ENCODE data around the gene LSR.

LSR gene

DNA sequence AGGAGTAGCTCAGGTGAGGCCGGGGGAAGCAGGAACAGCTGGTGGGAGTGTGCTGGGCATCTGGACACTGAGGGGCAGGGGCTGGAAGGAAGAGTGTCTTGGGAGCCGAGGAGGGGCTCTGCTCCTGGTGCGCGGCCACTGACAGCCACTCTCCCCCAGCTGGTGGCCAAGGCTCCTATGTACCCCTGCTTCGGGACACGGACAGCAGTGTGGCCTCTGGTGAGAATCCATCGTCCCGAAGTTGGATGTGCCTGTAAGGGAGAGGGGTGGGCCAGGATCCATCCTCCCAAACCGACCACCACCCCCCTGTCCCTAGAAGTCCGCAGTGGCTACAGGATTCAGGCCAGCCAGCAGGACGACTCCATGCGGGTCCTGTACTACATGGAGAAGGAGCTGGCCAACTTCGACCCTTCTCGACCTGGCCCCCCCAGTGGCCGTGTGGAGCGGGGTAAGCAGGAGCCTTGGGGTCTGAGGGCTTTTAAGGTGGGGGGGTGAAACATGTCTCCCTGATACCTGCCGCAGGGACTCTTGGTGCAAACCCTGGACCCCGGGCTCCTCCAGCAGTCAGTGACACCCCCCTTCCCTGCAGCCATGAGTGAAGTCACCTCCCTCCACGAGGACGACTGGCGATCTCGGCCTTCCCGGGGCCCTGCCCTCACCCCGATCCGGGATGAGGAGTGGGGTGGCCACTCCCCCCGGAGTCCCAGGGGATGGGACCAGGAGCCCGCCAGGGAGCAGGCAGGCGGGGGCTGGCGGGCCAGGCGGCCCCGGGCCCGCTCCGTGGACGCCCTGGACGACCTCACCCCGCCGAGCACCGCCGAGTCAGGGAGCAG is 17.9 kb downstream of the LSR start:
- DNase-seq (ENCODE audit: low spot score) = no peak

DNA sequence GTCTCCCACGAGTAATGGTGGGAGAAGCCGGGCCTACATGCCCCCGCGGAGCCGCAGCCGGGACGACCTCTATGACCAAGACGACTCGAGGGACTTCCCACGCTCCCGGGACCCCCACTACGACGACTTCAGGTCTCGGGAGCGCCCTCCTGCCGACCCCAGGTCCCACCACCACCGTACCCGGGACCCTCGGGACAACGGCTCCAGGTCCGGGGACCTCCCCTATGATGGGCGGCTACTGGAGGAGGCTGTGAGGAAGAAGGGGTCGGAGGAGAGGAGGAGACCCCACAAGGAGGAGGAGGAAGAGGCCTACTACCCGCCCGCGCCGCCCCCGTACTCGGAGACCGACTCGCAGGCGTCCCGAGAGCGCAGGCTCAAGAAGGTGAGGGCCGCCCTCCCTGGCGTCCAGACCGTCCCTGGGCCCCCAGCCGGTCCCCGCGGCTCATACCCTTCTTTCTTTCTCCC is 18.6 kb downstream of the LSR start:
- DNase-seq (ENCODE audit: low spot score) = peak; percentile 34

DNA sequence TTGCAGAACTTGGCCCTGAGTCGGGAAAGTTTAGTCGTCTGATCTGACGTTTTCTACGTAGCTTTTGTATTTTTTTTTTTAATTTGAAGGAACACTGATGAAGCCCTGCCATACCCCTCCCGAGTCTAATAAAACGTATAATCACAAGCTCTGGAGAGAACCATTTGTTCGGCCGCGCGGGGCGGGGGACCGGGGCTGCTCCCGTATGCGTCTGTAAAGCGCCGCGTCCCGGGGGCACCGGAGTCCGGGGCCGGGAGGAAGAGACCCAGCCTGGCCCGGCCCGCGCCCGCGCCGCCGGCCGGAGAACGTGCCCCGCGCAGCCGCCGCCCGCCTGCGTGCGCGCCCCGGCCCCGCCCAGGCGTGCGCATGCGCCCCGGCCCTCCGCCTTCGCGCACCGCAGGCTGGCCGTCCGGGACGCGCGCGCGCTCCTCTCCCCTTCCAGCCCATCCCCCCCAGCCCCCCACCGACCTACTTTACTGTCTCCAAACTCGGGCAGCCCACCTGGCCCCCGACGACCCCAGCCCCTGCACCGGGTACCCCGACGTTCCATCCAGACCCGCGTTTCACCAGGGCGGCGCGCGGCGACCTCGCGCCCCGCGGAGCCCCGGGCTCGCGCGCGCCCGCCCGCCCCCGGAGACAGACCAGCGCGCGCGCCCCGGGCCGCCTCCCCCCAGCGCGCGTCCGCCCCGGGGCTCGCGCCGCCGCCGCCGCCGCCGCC is 19.2 kb downstream of the LSR start:
- peak; percentile 43 for DNase-seq (ENCODE audit: low spot score)

DNA sequence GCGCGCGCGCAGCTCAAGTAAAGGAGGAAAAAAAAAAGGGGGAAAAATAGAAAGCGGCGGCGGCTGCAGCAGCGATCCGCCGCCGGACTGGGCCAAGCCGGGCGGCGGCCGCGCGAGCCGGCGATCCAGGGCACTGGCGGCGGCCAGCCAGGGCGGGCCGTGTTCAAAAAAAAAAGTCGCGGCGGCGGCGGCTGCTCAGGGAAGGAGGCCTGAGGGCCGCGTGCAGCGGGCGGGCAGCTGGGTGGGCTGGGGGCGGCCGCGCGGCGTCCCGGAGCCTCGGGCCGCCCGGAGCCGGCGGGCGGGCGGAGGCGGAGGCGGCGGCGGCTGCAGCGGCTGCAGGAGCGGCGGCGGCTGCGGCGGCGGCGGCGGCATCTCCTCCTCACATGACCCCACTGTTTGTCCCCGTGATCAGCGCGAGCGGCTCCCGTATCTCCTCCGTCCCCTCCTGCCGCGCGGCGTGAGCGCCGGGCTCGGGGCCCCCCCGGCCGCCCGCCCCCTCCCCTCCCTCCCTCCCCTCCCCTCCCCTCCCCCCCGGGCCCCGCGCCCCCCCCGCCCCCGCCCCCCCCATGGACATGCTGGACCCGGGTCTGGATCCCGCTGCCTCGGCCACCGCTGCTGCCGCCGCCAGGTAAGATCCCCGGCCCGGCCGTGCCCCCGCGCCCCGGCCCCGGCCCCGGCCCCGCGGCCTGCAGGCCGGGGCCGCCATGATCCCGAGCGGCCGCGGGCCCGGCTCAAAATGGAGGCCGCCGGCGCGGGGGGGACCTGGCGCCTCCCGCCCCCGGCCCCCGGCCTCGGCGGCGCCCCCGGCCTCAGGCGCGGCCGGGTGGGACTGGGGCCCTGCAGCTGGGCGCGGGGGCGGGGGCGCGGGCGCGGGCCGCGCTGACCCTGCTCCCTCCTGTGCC is 20.0 kb downstream of the LSR start, which contains the start of gene USF2:
TSS of gene USF2 (plus strand) at position 427 of the 902 bp plus-strand sequence. CDS start at position 567, 140 bp downstream.
- peak; percentile 37 for DNase-seq (ENCODE audit: low spot score)

DNA sequence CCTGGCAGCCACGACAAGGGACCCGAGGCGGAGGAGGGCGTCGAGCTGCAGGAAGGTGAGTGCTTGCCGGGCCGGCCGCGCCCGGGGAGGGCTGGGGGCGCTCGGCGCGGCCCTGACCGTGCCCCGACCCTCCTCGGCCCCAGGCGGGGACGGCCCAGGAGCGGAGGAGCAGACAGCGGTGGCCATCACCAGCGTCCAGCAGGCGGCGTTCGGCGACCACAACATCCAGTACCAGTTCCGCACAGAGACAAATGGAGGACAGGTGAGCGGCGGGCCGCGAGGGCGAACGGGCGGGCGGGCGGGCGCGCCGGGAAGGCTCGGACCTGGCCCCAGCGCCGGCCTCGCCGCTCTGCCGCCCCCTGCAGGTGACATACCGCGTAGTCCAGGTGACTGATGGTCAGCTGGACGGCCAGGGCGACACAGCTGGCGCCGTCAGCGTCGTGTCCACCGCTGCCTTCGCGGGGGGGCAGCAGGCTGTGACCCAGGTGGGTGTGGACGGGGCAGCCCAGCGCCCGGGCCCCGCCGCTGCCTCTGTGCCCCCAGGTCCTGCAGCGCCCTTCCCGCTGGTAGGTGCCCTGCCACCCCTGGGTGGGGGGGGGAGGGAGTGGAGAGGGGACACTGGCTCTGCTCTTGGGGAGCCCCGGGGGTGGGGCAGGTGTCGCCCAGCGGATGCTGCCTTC is 20.8 kb downstream of the LSR start:
- DNase-seq (ENCODE audit: low spot score) = peak; percentile 79

DNA sequence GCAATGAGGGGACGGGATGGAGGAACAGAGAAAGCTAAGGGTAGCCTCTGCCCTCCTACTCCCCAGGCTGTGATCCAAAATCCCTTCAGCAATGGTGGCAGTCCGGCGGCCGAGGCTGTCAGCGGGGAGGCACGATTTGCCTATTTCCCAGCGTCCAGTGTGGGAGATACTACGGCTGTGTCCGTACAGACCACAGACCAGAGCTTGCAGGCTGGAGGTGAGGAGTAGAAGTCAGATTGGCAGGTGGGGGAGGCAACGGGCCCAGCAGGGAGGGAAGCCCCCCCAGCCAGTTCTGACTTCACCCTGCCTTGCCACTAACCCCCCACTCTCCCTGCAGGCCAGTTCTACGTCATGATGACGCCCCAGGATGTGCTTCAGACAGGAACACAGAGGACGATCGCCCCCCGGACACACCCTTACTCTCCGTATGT is 21.6 kb downstream of the LSR start:
- DNase-seq (ENCODE audit: low spot score) = no peak

DNA sequence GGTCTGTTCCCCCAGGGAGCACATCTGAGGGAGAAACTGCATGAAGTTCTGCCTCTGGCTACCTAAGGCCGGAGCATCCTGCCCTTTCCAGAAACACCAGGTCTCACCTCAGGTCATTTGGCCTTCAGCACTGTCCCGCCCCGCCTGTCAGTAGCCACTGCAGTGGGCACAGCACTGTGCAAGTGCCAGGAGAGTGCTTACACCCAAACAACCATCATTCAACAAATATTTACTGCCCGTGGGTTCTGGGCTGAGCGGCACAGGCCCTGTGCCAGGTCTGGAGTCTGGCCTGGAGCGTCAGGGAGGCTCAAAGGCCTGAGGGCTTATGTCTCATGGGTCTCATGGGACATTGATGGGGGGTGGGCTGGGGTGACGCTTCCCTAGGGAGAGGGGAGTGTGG is 22.7 kb downstream of the LSR start:
- DNase-seq (ENCODE audit: low spot score) = no peak

DNA sequence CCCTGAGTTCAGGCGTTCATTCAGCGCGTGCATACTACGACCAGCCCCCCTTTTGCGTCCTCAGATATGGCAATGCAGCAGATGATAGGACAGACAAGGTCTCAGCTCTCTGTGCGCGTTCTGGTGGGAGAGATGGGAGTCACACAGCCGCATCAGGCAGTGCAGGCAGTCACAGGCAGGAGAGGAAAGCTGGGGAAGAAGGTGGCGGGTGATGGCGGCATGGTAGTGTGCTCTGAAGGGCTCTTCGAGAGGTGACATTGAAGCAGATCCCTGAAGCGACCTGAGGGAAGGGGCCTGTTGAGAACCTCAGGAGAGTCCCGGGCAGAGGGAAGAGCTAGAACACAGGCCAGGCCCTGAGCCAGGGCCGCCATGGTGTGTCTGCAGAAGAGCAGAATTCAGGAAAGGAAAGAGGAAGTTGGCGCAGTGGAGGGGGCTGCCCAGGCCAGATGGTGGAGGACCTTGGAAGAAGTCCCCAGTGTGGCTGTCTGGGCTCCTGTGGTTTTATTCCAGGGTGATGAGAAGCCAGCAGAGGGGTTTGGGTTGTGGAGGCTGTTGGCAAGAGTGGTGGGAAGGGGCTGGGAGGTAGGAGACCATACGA is 23.4 kb downstream of the LSR start:
- no peak for DNase-seq (ENCODE audit: low spot score)

DNA sequence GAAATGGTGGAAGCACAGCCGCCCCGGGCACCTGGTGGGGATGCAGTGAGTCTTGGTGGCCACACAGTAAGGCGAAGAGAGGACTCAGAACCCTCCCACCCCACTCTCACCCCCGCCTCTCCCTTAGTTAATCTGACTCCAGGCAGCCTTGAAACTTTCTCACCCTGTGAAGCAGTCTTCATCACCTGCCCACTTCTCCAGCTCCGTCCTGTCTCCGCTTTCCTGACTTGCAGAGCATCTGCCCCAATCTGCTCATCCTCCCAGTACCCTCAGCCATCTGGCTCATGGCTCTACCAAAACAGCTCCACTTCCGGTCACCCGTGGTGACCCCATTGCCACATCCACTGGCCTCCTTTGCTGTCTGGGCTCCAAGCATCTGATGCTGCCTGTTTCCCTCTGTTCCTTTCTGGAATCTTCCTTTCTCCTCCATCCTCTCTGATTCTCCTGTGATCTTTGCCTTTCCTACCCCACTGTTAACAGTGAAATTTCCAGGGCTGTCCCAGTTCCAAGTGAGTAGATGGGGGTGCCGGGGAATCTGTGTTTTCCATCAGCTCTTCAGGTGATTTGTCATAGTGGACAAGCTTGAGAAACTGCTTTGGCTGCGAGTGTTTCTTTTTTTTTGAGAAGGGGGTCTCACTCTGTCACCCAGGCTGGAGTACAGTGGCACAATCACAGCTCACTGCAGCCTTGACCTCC is 24.3 kb downstream of the LSR start:
- DNase-seq (ENCODE audit: low spot score) = no peak

DNA sequence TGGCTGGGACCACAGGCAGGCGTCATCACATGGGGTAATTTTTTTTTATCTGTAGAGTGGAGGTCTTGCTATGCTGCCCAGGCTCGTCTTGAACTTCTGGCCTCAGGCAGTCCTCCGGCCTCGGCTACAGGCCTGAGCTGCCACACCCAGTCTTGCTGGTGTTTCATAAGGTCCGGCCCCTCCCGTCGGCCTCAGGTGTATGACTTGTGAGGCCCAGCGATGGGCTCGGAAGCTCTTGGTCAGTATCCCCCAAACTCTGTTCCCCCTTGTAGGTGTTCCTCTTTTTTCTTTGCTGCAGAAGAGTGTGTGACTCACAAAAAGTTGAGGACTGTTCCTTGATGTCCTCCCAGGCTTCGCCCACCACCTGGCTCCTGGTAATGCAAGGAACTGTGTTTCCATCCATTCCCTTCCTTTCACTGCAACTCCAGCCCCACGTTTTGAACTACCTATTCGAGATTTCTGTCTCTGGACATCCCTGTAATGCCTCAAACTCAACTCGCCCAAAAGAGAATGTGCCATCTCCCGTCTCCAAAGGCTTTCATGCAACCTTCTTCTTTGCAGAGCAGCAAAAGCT is 25.0 kb downstream of the LSR start:
- DNase-seq (ENCODE audit: low spot score) = no peak

DNA sequence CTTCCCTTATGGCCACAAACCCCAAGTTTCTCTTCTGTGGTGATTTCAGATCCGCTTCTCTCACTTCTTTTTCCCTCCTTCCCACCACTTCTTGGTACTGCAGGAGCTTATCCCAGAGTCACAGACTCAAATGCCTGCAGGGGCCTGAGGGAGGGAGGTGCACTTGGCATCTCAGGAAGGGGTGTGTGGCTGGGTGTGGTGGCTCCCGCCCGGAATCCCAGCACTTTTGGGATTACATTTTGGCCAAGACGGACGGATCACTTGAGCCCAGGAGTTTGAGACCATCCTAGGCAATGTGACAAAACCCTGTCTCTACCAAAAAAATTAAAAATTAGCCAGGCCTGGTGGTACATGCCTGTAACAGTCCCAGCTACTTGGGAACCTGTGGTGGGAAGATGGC is 25.5 kb downstream of the LSR start:
- no peak for DNase-seq (ENCODE audit: low spot score)

DNA sequence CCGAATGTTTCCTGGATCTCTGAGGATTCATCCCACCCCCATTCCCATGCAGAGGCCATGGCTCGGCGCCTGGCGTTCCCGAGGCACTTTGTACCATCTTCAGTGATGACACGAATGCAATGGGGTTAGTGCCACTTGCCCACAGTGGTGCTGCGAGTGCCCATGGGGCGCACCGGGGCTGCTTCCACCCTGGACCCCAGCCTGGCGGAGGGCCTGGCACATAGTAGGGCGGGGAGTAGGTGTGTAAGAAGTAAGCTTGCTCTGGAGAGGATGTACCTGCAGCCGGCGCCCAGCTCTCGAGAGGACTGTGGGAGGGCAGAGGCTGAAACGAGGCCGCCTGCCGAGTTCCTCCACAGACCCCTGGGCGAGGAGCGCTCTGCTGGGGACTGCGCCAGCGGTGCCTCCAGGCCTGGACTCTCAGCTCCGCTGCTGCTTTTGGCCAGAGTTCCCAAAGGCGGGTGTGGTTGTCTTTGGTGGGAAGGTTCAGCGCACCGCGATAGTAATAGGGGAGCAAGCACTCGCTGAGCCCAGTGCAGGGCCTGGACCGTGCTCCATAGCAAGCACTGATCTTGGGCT is 28.0 kb downstream of the LSR start:
- no peak for DNase-seq (ENCODE audit: low spot score)

DNA sequence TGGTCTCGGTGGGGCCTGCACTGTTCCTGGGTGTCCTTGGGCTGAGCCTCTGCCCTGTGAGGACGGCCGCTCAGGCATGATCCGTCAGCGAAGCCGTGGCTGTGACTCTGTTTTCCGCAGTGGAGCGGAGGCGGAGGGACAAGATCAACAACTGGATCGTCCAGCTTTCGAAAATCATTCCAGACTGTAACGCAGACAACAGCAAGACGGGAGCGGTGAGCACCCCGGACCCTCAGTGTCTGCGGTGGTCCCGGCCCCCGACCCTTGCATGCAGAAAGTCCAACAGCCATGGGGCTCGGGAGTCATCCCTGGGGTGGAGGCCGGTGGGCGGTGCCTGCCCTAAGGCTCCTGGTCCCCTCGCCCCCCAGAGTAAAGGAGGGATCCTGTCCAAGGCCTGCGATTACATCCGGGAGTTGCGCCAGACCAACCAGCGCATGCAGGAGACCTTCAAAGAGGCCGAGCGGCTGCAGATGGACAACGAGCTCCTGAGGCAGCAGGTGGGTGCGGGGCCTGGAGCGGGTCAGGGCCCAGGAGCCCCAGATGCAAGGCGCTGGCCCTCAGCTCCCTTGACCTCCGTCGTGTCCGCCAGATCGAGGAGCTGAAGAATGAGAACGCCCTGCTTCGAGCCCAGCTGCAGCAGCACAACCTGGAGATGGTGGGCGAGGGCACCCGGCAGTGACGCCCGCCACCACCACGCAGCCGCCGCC is 29.9 kb downstream of the LSR start:
- no peak for DNase-seq (ENCODE audit: low spot score)

DNA sequence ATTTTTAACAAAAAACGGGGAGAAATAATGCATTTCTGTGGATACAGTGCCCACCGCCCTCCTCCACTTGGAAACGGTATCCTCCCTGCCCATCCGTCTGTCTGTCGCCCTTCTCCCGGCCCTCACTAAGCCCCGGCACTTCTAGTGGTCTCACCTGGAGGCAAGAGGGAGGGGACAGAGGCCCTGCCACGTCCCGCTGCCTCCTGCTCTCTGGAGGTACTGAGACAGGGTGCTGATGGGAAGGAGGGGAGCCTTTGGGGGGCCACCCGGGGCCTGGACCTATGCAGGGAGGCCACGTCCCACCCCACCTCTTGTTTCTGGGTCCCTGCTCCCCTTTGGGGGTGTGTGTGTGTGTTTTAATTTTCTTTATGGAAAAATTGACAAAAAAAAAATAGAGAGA is 30.6 kb downstream of the LSR start:
- no peak for DNase-seq (ENCODE audit: low spot score)

DNA sequence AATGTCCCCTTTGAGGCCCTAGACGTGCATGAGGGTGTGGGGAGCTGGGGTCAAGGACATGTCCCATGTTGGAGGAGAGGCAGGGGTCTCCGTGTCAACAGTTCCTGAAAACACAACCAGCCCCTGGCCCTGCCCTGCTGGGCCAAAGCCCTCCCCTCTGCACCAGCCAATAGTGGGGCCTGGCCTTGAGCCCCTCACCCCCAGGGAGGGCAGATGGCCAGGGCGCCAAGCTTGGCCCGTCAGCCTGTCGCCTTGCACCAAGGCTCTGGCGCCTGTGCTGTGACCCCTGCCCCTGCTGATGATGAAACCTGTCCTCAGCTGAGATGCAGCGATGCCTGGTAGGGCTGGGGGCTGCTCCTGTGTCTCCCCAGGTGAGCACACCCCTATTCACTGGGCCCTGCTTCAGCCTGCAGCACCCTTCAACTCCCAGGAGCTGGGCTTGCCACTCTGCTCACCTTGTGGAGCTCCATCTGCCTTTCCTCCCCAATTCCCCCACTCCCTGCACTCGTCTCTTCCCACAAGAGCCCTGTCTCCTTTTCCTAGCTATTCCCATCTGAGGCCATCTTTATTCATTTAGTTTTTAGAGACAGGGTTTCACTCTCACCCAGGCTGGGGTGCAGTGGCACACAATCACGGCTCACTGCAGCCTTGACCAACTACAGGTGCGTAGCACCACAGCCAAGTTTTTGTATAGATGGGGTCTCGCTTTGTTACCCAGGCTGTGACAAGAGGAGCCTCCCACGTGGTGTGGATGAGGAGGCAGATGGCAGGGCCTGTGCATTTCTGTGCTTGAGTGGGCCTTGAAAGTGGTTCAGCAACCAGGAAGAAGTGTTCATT is 31.4 kb downstream of the LSR start:
- no peak for DNase-seq (ENCODE audit: low spot score)

DNA sequence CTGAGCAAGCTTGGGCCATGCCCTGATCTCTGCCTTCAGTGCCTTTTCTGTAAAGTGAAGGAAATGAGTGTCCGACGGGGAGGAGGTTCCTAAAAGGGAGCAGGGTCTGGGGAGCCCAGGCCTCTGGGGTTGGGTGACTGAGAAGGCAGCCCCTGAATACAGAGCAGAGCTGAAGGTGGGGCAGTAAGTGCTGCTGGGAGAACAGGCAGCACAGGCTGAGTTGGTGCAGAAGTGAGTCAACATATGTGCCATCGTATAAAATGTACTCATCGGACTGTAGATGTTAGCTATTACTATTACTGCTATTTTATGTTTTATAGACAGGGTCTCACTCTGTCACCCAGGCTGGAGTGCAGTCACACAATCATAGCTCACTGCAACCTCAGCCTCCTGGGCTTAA is 32.5 kb downstream of the LSR start:
- DNase-seq (ENCODE audit: low spot score) = no peak

DNA sequence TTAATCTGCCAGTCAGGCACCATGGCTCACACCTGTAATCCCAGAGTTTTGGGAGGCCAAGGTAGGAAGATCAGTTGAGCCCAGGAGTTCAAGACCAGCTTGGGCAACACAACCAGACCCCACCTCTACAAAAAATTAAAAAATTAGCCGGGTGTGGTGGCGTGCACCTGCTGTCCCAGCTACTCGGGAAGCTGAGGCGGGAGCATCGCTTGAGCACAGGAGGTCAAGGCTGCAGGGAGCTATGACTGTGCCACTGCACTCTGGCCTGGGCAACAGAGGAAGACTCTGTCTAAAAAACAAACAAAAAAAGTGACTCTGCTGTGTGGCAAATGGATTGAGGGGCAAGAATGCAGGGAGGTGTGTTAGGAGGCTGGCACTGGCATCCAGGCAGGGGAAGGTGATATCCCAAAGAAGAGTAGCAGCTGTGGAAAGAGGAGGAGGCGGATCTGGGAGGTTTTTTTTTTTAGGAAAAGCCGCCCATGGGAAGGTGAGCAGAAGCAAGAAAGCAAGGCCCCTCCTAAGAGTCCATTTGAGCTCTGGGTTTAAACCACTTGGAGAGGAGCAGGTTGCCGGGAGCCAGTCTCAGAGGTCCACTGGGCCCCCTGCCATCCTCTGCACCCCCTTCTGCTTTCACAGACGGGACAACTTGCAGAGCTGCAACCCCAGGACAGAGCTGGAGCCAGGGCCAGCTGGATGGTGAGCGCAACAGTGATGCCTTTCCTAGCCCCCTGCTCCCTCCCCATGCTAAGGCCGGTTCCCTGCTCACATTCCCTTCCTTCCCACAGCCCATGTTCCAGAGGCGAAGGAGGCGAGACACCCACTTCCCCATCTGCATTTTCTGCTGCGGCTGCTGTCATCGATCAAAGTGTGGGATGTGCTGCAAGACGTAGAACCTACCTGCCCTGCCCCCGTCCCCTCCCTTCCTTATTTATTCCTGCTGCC is 35.6 kb downstream of the LSR start:
- no peak for DNase-seq (ENCODE audit: low spot score)
